ENCODE results near the gene FUCA1.
"Not testable (repeated sequence)": the region's sequence is repeated elsewhere in the genome, so short reads cannot be mapped to it uniquely, and the experiment has no call there.

The FUCA1 gene

GRCh38 chr1:23836037-23836436, 32.1 kb downstream of the FUCA1 start:
- TF ChIP-seq OSR1 (CRISPR knock-in tag; IDR thresholded peaks at IDR 0.05) (no peak), POU6F1 (CRISPR knock-in tag; IDR thresholded peaks at IDR 0.05; ENCODE audit: borderline replicate concordance, low read depth) (no peak), ESRRG (CRISPR knock-in tag; IDR thresholded peaks at IDR 0.05) (no peak), TCF4 (CRISPR knock-in tag; IDR thresholded peaks at IDR 0.05; ENCODE audit: borderline replicate concordance) (no peak), ZNF565 (CRISPR knock-in tag; conservative IDR thresholded peaks at IDR 0.05; ENCODE audit: low read depth) (no peak), TOX (CRISPR knock-in tag; IDR thresholded peaks at IDR 0.05; ENCODE audit: borderline replicate concordance) (no peak), CREB5 (CRISPR knock-in tag; IDR thresholded peaks at IDR 0.05; ENCODE audit: low read depth) (no peak)
- ATAC-seq, result no peak

- not testable (repeated sequence) for ATAC-seq
Observed at GRCh38 chr1:23834156-23834555, 33.9 kb downstream of the FUCA1 start.

GRCh38 chr1:23827717-23828116, 40.4 kb downstream of the FUCA1 start:
- no peak for TF ChIP-seq ZNF8 (CRISPR knock-in tag; IDR thresholded peaks at IDR 0.05)
- no peak for TF ChIP-seq ESRRG (CRISPR knock-in tag; IDR thresholded peaks at IDR 0.05)
- TF ChIP-seq SNAI2 (CRISPR knock-in tag; IDR thresholded peaks at IDR 0.05), result no peak
- no peak for TF ChIP-seq ARNTL (CRISPR knock-in tag; IDR thresholded peaks at IDR 0.05; ENCODE audit: borderline replicate concordance, low read depth)
- no peak for TF ChIP-seq ISL1 (CRISPR knock-in tag; IDR thresholded peaks at IDR 0.05)
- TF ChIP-seq POU6F1 (CRISPR knock-in tag; IDR thresholded peaks at IDR 0.05; ENCODE audit: borderline replicate concordance, low read depth), result no peak
- no peak for TF ChIP-seq TOX (CRISPR knock-in tag; IDR thresholded peaks at IDR 0.05; ENCODE audit: borderline replicate concordance)
- no peak for TF ChIP-seq ZNF70 (CRISPR knock-in tag; IDR thresholded peaks at IDR 0.05)
- no peak for TF ChIP-seq ZFP3 (CRISPR knock-in tag; IDR thresholded peaks at IDR 0.05)
- no peak for TF ChIP-seq OSR1 (CRISPR knock-in tag; IDR thresholded peaks at IDR 0.05)
- TF ChIP-seq RARB (CRISPR knock-in tag; IDR thresholded peaks at IDR 0.05), result no peak
- TF ChIP-seq BACH2 (CRISPR knock-in tag; IDR thresholded peaks at IDR 0.05; ENCODE audit: borderline replicate concordance), result no peak
- no peak for TF ChIP-seq TSHZ2 (CRISPR knock-in tag; IDR thresholded peaks at IDR 0.05)
- no peak for TF ChIP-seq ZNF565 (CRISPR knock-in tag; conservative IDR thresholded peaks at IDR 0.05; ENCODE audit: low read depth)
- no peak for ATAC-seq

- ATAC-seq, result not testable (repeated sequence)
Observed at GRCh38 chr1:23826590-23826989, 41.5 kb downstream of the FUCA1 start.

- TF ChIP-seq OSR1 (CRISPR knock-in tag; IDR thresholded peaks at IDR 0.05) (no peak), ZFP30 (CRISPR knock-in tag; IDR thresholded peaks at IDR 0.05) (no peak)
- no peak for ATAC-seq
Observed at GRCh38 chr1:23825762-23826522, 42.1 kb downstream of the FUCA1 start.
